Hepatocyte (in vitro differentiated cells): ENCODE measurements around the gene DTNBP1.

Source experiments
- CTCF ChIP-seq: fragments of 200-600 bp; sonication (generic); IDR thresholded peaks from 2 replicates; pipeline ENCODE4 v1.5.1; 2016; ENCODE audit warnings: antibody characterized with exemption, mild to moderate bottlenecking; ENCODE audit not compliant: poor library complexity
- EZH2 ChIP-seq: fragments of 200-600 bp; sonication (generic); IDR thresholded peaks from 2 replicates; pipeline ENCODE4 v1.6.1; 2016; ENCODE audit warnings: antibody characterized with exemption, mild to moderate bottlenecking, borderline replicate concordance
- EZH2phosphoT487 ChIP-seq: fragments of 200-600 bp; sonication (generic); IDR thresholded peaks from one replicate; pipeline ENCODE4 v1.6.1; 2018; ENCODE audit warnings: antibody characterized with exemption, mild to moderate bottlenecking, low read depth, moderate library complexity; ENCODE audit not compliant: unreplicated experiment, severe bottlenecking

DNA sequence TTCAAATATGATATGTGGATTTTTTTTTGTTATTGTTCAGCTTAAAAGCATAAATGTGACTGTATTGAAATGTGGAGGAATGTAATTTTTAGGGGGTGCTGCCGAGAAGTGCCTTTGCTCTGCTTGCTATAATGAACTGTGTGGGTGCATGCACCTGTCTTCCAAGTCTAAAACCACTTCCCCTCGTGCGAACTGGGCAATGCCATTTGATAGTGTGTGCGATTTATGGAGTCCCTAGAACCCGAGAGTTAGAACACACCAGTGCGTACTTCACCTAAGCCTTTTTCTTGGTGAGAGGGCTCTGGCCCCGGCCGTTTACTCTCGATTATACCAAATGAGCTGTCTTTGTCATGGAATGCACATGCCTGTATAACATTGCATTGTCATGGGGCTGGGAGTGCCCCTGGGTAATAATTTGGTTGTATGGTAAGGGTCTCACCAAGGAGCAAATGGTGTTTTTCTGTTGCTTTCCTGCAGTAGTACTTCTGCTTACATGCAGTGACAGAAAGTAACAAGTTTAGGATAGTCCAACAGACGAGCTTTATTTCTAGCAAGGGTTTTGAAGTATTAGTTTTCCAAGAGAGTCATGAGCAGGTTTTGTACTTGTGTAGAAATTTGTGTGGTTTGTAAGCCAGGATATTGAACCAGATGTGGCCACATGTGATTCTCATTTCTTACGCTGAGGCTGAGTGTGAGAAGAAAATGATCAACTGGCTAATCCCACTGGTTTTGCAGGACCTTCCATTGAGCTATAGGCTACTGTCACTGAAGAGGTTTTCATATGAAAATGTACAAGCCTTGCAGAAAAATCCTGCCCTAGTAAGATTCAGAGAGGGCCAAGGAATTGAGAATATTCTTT is 172.4 kb downstream of the DTNBP1 start:
- TF ChIP-seq EZH2 (no peak), CTCF (no peak), EZH2phosphoT487 (no peak)
